Measurements from ENCODE around the gene SALL1. TPM values are rescaled to one million over a fixed set of nuclear protein-coding genes. Genes with fewer than 3 reads are reported as not detected.

SALL1 gene
- total and polyA plus RNA-seq, 2 of the 13 experiments (the other 11 are each of a cell fraction or from before 2014, with no cell fraction given) = 6.6 to 12.3 TPM

GRCh38 chr16:51163366-51163765 is 12.3 kb upstream of the SALL1 start (continued):
- no peak for TF ChIP-seq PAWR (CRISPR knock-in tag; IDR thresholded peaks at IDR 0.05; ENCODE audit: borderline replicate concordance)
- no peak for TF ChIP-seq PHF20 (CRISPR knock-in tag; IDR thresholded peaks at IDR 0.05)
- no peak for TF ChIP-seq MTA3 (CRISPR knock-in tag; IDR thresholded peaks at IDR 0.05)
- TF ChIP-seq IKZF1 (IDR thresholded peaks at IDR 0.05) = no peak
- no peak for TF ChIP-seq RFXANK (CRISPR knock-in tag; IDR thresholded peaks at IDR 0.05)
- no peak for TF ChIP-seq NR2F6 (IDR thresholded peaks at IDR 0.05)
- no peak for TF ChIP-seq NR2F6 (CRISPR knock-in tag; IDR thresholded peaks at IDR 0.05)
- no peak for TF ChIP-seq MEIS1 (CRISPR knock-in tag; IDR thresholded peaks at IDR 0.05; ENCODE audit: borderline replicate concordance)
- TF ChIP-seq ETV5 (CRISPR knock-in tag; IDR thresholded peaks at IDR 0.05; ENCODE audit: borderline replicate concordance) = no peak
- TF ChIP-seq ZBTB20 (CRISPR knock-in tag; IDR thresholded peaks at IDR 0.05; ENCODE audit: borderline replicate concordance, low read depth) = no peak

- no peak for FAIRE-seq
- intact Hi-C loops (cut with micrococcal nuclease; ENCODE audit: unreplicated experiment) (no loop called here), in situ Hi-C loops (cut with HindIII; ENCODE audit: extremely low pct_ligation_motif_present, low pct_unique_long_range_greater_than_20kb) (no loop called here)
- Histone ChIP-seq H3K9ac (ENCODE audit: insufficient read depth, low read depth, low read length) (no peak overlapping the region), H3K27me3 (ENCODE audit: control insufficient read depth in 1 of 2, insufficient read depth in 2 of 2, low read length in 2 of 2) (peaks cover 2 to 3% of the 10 kb centered on the region in 2 experiments; a peak in 3 of 5 replicates), H3K9me3 (ENCODE audit: low read length) (no peaks in the 10 kb centered on the region), H2AFZ (ENCODE audit: low read length) (no peak overlapping the region), H3K27ac (ENCODE audit: extremely low read length, insufficient read depth, low read length) (no peak overlapping the region), H3K36me3 (replicated peaks in 1 of 2; ENCODE audit: control insufficient read depth in 1 of 2, insufficient read depth in 2 of 2, low read length in 2 of 2) (no peaks in the 10 kb centered on the region), H3K4me2 (ENCODE audit: low read depth, low read length) (no peak overlapping the region), H3K4me3 (replicated peaks in 1 of 3; ENCODE audit: insufficient read depth in 1 of 3, low read depth in 2 of 3, low read length in 3 of 3) (no peak overlapping the region), H3K79me2 (ENCODE audit: insufficient read depth, low read length) (no peaks in the 10 kb centered on the region), H3K4me1 (ENCODE audit: insufficient read depth, low read length) (peaks cover 26% of the 10 kb centered on the region), H4K20me1 (ENCODE audit: insufficient read depth, low read length) (no peaks in the 10 kb centered on the region)
- 7% methylated on average over 2 of the region's 2 CpGs for WGBS (ENCODE audit: low lambda C conversion rate)
- ChIA-PET POLR2A (no interaction called here), CTCF (ENCODE audit: low intra/inter-chr PET ratio, low total read pairs) (no interaction called here)
- no TSS peak for BruUV-seq (replicated peaks)
- no peak for ATAC-seq
- DNase-seq (ENCODE audit: low spot score) = no peak
- TF ChIP-seq ZNF547 (CRISPR knock-in tag; IDR thresholded peaks at IDR 0.05) = no peak
- peak; percentile 98 for TF ChIP-seq LCORL (IDR thresholded peaks at IDR 0.05)
- no peak for TF ChIP-seq LCORL (CRISPR knock-in tag; IDR thresholded peaks at IDR 0.05)
Measured at GRCh38 chr16:51161440-51162195, 10.5 kb upstream of the SALL1 start.

Measured in HepG2 (cell line).